CMK (cell line): ENCODE measurements around the gene STAMBPL1.
"Not testable (repeated sequence)": the region's sequence is repeated elsewhere in the genome, so short reads cannot be mapped to it uniquely, and the experiment has no call there.

ENCODE experiments used
- DNase-seq: peaks from one replicate; pipeline ENCODE4 v3.0.0-alpha.2; 2010; ENCODE audit warnings: low read depth

STAMBPL1 gene

DNA sequence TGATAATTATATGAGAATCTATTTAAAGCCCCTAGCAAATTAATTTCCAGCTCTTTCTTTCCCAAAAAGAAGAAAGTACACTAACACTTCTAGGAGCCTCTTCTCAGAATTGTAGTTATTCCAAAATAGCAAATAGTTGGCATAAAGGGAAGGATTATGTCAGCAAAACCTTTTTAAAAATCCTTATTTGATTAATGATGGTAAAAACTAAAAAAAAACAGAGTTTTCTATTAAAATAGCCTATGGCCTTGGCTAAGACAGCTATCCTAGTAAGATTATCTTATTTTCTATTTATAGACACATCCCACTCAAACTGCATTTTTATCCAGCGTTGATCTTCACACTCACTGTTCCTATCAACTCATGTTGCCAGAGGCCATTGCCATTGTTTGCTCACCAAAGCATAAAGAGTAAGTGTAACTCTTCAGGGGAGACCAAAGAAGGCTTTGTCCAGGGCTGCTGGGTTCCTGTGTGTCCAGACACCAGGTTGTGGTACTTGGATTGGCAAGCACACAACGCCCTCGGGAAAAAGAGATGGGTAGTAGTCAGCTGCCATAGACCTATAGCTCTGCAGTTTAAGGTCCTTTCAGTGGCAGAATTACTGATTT lies 41.0 kb downstream of the STAMBPL1 start:
- no peak for DNase-seq

DNA sequence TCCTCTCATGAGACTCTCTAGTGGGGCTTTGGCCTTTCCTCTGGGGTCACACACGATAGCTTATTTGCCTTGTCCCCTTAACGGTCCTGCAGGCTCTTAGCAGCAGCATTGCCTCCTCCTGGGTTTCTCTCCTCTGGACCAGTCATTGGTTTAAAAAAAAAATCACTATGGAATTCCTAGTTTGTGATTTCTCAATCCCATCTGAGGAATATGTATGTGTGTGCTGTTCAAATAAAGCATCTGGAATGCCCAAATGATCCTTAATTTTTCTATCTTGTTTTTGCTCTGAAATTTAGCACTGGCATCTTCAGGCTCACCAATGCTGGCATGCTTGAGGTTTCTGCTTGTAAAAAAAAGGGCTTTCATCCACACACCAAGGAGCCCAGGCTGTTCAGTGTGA lies 42.0 kb downstream of the STAMBPL1 start:
- no peak for DNase-seq

DNA sequence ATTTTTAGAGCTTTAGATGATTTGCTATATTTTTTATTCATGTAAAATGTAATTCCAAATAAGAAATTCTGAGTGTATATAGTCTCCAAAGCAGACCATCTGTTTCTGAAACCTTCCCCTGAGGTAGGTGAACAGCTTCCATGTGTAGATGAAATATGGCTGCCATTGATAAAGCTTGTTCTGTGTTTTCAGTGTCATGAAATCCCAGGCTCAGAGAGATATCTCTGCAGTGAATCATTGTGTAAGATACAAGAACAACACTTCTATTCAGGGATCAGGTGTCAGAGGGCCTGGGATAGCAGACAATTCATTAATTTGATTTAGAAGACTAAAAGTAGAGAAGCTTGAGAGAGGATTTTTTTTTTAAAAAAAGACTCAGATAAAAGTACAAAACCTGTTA lies 43.5 kb downstream of the STAMBPL1 start:
- DNase-seq, result no peak

DNA sequence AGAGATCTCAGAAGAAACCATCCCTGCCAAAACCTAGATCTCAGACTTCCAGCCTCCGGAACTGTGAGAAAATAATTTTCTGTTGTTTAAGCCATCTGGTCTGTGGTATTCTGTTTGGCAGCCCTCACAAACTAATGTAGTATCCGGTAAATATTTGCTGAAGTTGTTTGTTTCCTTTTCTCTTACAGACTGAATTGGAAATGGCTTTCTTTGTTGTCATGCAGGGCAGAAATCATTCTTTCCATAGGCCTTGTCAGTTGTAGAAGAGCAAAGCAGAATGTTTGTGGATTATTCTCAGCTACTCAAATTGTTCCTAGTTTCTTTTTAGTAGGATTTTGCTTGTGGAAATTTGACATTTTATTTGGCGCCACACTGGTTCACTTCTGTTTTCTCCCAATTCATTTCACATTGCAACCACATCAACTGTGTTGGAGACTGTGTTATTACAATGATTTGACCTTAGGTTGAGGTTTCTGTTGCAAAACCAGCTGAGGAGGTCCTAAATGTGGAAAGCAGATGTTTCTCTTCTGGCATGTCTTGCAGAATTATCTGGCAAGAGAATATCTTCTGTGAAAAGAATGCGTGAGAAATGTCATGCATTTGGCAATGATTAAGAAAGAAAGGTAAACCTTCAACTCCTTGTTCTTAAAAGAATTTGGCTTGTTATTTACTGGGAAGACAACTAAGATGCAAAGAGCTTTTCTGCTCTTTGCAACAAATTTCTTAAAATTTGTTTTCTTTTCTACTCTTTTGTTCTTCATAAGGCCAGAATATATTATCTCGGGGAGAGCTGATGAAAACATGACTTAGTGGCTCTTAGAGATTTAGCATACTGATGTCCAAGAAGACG lies 46.7 kb downstream of the STAMBPL1 start:
- DNase-seq, result no peak

DNA sequence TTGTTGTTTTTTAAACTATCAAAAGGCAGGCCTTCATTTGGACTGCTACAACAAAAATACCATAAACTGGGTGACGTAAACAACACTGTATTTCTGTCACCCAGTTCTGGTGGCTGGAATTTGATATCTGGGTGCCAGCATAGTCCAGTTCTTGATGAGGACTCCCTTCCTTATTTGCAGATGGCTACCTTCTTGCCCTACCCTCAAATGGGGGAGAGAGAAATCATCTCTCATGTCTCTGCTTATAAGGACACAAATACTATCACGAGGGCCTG lies 47.3 kb downstream of the STAMBPL1 start:
- DNase-seq, result no peak

DNA sequence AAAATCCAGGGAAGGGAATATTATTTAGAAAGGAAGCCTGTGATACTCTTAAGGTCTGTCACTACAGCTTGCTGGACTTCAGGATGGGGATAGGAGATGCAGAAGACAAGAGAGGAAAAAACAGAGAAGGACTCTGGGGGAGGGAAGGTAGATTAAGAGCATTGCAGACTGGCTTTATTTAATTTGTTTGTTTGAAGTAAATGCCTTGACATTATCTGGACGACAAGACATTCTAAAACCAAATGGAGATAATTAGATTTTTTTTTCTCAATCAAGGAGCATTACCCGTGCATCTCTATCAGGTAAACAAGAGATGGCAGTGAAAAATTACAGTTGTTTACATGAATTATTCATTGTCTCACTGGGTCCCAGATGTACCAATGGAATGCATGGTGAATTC lies 48.2 kb downstream of the STAMBPL1 start:
- no peak for DNase-seq

DNA sequence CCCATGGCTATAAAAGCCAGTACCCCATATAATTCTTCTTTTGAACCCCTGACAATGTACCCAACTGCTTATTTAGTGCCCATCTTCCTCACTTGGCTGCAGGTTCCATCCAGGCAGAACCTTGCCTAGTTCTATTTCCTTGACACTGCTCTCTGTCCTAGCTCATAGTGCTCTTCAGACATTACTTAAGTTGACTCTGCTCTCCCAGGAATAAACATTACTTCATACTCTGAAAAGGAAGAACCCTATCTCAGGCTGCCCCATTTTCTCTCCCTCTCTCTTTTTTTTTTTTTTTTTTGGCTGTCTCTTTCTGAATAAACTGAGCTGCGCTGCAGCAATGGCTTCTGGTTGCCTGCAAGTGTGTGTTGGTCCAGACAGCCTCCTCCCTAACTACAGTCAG lies 51.5 kb downstream of the STAMBPL1 start:
- no peak for DNase-seq

DNA sequence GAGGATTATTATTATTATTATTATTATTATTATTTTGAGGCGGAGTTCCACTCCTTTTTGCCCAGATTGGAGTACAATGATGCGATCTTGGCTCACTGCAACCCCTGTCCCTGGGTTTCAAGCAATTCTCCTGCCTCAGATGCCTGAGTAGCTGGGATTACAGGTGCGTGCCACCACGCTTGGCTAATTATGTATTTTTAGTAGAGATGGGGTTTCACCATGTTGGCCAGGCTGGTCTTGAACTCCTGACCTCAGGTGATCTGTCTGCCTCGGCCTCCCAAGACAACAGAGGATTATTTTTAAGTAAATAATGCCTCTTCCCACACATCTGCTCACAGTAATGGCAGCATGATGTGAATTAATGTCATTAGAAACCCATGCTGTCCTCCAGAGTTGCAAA lies 52.0 kb downstream of the STAMBPL1 start:
- DNase-seq, result not testable (repeated sequence)

DNA sequence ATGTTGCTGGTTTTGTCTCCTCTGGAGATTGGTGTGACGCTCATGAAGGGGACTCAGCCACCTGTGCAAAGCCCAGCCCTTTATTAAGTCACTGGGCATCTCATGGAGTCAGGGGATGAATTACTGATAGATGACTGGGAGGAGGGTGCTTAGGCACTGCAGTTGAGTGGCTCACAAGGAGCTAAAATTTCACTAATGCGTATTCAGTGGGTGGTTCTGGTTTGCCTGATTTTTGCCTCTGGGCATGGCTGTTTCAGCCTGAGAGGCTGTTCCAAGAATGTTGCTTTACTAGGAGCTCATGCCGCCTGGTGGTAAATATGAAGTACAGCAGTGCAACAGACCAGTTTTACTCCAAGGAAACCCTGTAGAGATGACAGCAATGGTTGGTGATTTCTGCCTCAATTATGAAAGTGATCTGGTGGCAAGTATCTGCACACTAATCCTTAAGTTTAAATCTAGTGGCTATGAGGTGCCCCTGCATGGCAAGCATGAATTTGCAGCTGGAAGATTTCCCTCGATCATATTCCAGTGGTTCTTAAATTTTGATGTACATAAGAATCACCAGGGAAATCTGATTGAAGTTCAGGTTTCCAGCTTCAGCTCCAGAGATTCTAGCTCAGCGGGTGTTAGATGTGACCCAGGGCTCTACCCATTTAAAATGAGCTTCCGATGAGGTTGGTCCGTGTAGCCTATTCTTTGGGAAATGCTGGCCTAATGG lies 52.7 kb downstream of the STAMBPL1 start:
- DNase-seq, result no peak

DNA sequence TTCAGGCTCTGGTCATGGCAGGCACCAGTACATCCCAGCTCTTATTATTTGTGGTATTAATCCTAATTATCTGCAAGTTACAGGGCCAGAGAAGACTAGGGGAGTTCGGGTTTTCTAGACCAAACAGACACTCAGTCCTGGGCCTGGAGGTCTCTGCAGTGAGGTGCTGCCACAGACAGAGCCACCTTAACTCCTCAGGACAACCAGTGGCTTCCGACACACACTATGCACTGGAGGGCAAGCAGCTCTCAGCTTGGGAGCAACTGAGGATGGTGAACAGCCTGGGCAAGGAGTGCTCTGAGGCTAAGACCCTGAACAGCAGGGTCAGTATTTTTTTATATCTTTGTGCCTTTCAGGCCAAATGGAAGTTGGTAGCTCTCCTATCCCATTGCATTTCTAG lies 53.5 kb downstream of the STAMBPL1 start:
- DNase-seq, result no peak

DNA sequence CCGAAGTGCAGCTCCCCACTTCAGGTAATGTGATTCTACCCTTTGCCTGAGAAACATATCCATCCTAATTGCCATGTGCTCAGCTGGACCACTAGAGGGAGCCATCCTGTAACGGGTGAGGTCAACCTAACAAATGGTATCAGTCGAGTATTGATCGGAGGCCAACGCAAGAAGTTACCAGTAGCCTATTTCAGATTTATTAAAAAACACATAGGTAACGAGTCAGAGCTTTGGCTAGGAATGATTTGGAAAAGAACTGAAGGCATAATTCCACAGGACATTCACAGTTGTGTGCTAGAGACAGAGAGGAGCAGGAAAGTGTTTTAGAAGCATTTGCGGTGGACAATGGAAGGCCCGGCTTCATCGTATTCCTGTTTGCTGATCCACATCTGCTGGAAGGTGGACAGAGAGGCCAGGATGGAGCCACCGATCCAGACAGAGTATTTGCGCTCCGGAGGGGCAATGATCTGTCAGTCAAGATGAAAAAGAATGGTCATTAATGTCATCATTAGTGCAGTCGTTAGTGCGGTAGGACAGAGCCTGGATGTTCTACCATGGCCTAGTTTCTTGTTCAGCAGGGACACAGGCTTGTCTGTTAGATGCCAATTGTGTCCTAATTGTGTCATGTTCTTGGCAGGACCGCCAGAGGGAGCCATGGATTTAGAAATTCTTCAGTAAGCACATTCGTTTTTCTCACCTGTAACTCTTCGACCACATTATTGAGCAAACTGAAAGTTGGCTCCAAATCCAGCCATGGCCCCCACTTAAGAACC lies 55.0 kb downstream of the STAMBPL1 start:
- peak; percentile 53 for DNase-seq

DNA sequence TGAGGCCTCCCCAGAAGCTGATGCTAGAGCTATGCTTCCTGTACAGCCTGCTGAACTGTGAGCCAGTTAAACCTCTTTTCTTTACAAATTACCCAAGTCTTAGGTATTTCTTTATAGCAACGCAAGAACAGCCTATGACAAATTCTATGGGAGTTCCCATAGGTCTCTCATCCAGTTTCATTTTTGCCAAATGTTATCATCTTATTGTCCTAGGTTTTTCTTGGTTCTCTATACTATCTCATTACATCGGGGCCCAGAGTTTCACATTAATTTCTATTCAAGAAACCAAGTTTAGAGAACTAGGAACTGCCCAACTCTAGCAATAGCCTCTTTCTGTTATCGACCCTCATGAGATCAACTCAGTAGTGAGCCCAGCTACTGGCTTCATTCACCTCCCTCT lies 56.6 kb downstream of the STAMBPL1 start:
- no peak for DNase-seq

DNA sequence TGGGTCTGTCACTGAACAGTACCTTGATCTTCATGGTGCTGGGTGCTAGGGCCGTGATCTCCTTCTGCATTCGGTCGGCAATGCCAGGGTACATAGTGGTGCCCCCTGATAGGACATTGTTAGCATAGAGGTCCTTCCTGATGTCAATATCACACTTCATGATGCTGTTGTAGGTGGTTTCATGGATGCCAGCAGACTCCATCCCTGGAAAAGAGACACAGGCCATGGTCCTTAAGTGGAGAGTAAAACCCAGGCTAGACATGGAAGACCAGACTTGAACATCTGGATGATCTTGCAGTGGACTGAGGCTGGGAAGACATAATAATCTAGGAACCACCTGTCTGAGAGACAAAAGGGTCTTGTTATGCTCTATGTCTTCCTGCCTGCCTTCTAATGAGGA lies 58.0 kb downstream of the STAMBPL1 start:
- no peak for DNase-seq

DNA sequence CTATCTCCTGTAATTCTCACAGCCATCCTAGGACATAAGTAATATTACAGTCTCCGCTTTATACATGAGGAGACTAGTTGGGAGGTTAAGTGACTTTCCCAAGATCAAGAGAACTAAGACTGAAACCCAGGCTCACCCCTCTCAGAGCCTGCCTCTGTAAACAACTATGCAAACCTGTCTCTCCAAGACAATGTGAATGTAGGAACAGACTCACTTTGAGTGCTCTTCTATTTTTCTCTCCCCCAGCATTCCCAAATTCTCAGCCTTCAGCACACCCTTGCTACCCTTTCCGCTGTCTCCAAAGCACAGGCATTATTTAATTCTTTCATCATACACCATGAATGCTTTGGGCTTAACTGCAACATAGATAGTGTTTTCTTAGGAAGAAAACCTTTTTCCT lies 58.9 kb downstream of the STAMBPL1 start:
- no peak for DNase-seq

DNA sequence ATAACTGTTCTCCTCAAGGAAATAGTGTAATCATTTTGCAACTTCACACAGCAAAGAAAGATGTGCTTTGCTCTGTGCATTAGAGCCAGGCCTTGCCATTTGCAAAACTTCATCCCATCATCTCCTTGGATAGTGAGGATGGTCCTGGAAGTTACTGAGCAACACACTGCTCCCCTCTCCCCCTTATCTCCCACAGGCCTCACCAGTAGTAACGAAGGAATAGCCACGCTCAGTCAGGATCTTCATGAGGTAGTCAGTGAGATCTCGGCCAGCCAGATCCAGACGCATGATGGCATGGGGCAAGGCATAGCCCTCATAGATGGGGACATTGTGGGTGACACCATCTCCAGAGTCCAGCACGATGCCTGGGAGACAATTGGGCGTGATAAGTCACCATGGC lies 61.0 kb downstream of the STAMBPL1 start:
- no peak for DNase-seq

DNA sequence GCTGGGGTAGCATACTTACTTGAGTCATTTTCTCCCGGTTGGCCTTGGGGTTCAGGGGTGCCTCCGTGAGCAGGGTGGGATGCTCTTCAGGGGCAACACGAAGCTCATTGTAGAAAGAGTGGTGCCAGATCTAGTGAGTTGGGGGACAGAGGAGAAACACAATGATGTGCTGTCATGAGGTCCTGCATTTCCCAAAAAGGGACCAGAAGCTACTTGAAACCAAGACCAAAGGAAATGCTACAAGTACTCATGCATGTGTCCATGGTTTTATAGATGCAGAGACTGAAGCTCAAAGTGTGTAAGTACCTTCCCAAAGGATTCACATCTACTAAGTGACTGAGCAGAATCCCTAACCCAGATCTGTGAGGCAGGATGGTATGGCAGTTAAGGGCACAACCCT lies 63.7 kb downstream of the STAMBPL1 start:
- no peak for DNase-seq

DNA sequence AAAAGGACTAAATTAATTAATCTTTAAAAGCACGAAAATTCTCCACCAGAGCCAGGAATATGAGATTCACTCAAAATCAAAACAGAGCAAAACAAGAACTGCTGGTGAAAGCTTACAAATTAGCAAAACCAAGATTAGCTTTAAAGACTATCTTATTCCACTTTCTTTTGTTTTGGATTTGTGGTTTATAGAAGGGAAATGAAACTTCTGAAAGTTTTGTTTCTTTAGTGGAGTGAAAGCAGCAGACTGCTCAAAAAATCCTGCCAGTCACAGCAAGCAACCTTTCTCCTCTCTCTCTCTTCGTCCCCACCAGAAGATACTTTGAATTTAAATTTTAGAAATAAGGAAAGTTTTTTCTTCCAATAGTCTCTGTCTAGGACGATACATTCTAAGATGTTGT lies 64.8 kb downstream of the STAMBPL1 start:
- DNase-seq, result no peak

DNA sequence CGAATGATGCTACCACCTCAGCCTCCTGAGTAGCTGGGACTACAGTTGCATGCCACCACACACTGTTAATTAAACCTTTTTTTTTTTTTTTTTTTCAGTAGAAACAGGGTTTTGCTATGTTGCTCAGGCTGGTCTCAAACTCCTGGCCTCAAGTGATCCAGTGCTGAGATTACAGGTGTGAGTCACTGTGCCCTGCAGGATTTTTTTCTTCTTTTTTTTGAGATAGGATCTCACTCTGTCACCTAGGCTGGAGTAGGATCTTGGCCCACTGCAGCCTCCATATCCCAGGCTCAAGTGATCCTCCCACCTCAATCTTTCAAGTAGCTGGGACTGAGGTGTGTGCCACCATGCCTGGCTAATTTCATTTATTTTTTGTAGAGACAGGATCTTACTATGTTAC lies 66.2 kb downstream of the STAMBPL1 start:
- no peak for DNase-seq

DNA sequence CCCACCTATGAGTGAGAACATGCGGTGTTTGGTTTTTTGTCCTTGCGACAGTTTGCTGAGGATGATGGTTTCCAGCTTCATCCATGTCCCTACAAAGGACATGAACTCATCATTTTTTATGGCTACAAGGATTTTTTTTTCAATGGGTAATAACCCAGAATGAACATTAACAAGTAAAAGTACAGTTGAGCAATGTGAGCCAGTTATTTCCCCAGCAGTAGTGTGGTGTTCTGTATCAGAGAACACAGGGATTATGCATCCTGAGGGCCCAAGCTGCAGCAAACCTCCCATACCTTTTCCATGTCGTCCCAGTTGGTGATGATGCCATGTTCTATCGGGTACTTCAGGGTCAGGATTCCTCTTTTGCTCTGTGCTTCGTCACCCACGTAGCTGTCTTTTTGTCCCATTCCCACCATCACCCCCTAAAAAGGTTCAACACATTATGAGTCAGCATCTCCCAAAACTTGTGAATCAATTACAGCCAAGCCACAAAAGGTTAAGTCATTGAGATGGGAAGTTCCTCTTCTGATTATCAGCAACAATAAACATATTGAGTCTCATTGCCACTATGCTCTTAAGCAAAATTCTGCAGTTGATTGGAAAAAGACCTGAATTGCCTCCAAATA lies 67.0 kb downstream of the STAMBPL1 start:
- DNase-seq, result no peak

DNA sequence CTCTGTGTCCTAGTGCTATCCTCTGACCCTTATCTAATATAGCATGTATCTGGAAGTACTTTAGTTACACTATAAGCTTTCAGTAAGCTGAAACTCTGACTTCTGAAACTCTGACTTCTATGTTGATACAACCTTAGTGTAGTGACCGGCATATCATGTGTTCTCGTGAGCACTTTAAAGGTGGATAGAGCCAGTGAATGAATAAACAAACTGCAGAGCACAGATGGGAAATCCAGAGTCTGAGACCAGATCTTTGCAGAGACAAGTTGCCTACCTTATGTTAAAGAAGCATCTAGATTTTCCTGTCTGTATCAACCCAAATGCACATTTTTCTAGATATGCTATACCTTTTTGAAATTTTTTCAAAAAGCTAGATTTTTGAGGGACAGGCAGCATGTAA lies 69.0 kb downstream of the STAMBPL1 start:
- no peak for DNase-seq

DNA sequence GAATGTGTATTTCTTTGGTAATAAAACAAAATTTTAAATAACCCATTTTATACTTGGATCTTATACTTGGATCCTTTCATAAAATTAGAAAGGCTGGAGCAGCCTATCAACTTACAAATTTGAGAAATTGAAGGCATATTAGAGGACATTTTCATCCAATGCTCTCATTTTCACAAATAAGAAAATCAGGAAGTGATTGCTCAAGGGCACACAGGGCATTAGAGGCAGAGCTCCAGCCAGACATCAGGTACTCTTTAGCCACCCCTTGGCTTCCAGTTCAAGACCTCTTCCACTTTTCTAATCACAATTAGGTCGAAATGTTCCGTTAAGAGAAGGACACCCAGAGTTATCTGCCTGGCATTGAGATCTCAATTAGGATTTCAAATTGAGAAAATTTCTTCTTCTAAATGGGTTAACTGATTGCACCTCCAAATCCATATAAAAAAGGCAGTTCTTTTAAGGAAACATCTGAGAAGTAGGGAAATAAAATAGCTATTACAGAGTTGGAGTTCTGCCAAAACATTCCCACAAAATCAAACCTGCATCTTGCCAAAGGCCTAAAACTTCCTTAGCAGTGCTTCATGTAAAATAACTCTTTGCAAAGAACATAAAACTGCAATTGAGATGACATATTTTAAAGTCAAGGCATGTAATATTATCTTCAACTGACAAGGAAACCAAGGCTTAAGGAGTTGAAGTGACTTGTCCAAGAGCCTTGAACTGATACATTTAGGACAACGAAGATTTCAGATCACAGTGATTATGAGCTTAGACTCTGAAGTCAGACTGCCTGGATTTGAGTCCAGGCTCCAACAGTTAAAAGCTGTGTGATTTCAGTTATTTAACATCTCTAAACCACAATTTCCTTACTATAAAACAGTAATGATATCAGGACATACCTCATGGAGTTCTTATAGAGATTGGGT lies 70.1 kb downstream of the STAMBPL1 start:
- DNase-seq, result no peak
